Ovary (tissue), 3 donors: ENCODE results near the gene ALX3.

ENCODE experiments used
- POLR2A ChIP-seq: fragments of 450-650 bp; IDR thresholded peaks from one replicate; pipeline ENCODE4 v1.6.1; 2017; ENCODE audit warnings: antibody characterized with exemption, mild to moderate bottlenecking, moderate library complexity
- TF ChIP-seq, protein P1 (sequence below), 3 donors: fragments of 450-650 bp in 2 of 3; fragments of 200-600 bp in 1 of 3; IDR thresholded peaks; one replicate each; pipeline versions ENCODE4 v1.5.1 to v1.8.0; 2016 to 2022; ENCODE audit warnings: antibody characterized with exemption in 3 of 3, mild to moderate bottlenecking in 1 of 3
- donor health status: DM: no; HTN: no; CAD: no.

DNA sequence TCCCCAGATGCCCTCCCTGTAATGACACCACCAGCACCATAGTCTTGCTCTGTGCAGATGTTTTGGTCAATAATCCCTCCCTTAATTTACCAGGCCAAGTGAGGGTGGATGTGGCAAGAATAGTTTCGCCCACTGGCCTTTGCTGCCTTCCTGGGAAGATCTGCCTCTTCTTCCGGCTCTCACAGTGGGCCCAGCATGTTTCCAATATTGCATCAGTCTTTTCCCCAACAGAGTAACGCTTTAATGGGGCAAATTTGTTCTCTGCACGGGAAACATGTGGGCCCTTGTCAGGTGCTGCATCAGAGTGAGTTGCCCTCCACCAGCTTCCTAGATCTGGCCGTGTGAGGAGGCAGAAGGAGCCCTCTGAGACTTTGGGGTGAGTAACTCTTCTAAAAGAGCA, 12.0 kb upstream of the ALX3 start:
- TF ChIP-seq, protein P1, sequence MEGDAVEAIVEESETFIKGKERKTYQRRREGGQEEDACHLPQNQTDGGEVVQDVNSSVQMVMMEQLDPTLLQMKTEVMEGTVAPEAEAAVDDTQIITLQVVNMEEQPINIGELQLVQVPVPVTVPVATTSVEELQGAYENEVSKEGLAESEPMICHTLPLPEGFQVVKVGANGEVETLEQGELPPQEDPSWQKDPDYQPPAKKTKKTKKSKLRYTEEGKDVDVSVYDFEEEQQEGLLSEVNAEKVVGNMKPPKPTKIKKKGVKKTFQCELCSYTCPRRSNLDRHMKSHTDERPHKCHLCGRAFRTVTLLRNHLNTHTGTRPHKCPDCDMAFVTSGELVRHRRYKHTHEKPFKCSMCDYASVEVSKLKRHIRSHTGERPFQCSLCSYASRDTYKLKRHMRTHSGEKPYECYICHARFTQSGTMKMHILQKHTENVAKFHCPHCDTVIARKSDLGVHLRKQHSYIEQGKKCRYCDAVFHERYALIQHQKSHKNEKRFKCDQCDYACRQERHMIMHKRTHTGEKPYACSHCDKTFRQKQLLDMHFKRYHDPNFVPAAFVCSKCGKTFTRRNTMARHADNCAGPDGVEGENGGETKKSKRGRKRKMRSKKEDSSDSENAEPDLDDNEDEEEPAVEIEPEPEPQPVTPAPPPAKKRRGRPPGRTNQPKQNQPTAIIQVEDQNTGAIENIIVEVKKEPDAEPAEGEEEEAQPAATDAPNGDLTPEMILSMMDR (IDR thresholded peaks at IDR 0.05): no peak
- TF ChIP-seq POLR2A: no peak
